OCI-LY7 (cell line): ENCODE measurements around the gene IKBKE. TPM values are rescaled to one million over a fixed set of nuclear protein-coding genes. Genes with fewer than 3 reads are reported as not detected.

Source experiments
- BruUV-seq: library from RNA; stranded (reverse); fragments of 400-500 nt; replicated peaks from 2 replicates; lab custom pipeline; 2021; lab: Mats Ljungman, UMichigan
- CTCF ChIA-PET: fragments of 300-600 bp; sonication (Branson Sonifier 250); formaldehyde crosslinking; loops from one replicate; lab custom pipeline; 2022; ENCODE audit warnings: antibody characterized with exemption; ENCODE audit not compliant: unreplicated experiment; lab: Charles Lee
- POLR2A ChIA-PET: fragments of 300-600 bp; sonication (Branson Sonifier 250); formaldehyde crosslinking; loops from one replicate; lab custom pipeline; 2022; ENCODE audit warnings: antibody characterized with exemption; lab: Charles Lee
- DNase-seq: peaks from one replicate; pipeline ENCODE4 v3.0.0-alpha.2; 2015; ENCODE audit warnings: low spot score
- H2AFZ ChIP-seq: fragments of 200-600 bp; sonication (generic), shearing (Covaris generic); 2 replicates; pipeline ENCODE4 v1.6.1; 2014; ENCODE audit warnings: mild to moderate bottlenecking, antibody characterized with exemption, low read length, moderate library complexity
- H3K27ac ChIP-seq: fragments of 200-600 bp; sonication (generic); 2 replicates; pipeline ENCODE4 v1.5.1; 2014; ENCODE audit warnings: mixed run types, low read depth, mild to moderate bottlenecking, moderate library complexity, low read length, inconsistent platforms; ENCODE audit not compliant: poor library complexity, severe bottlenecking
- H3K36me3 ChIP-seq: fragments of 200-600 bp; sonication (generic); 2 replicates; pipeline ENCODE4 v1.6.1; 2014; ENCODE audit warnings: mild to moderate bottlenecking, antibody characterized with exemption, low read length, moderate library complexity, mixed read lengths; ENCODE audit not compliant: insufficient read depth
- H3K4me1 ChIP-seq: fragments of 200-600 bp; sonication (generic); 2 replicates; pipeline ENCODE4 v1.5.1; 2014; ENCODE audit warnings: mild to moderate bottlenecking, low read length; ENCODE audit not compliant: insufficient read depth, poor library complexity, severe bottlenecking
- H3K4me2 ChIP-seq: fragments of 200-600 bp; sonication (generic); 2 replicates; pipeline ENCODE4 v1.6.1; 2014; ENCODE audit warnings: mild to moderate bottlenecking, low read length
- H3K4me3 ChIP-seq: fragments of 200-600 bp; sonication (generic); 2 replicates; pipeline ENCODE4 v1.5.1; 2014; ENCODE audit warnings: mild to moderate bottlenecking, low read depth, low read length; ENCODE audit not compliant: poor library complexity, severe bottlenecking
- H3K79me2 ChIP-seq: fragments of 200-600 bp; sonication (generic); 2 replicates; pipeline ENCODE4 v1.6.1; 2016; ENCODE audit warnings: low read depth, mild to moderate bottlenecking, low read length, moderate library complexity, mixed read lengths; ENCODE audit not compliant: insufficient read depth
- H3K9me2 ChIP-seq: fragments of 200-600 bp; sonication (generic); 2 replicates; pipeline ENCODE4 v1.6.1; 2016; ENCODE audit warnings: mild to moderate bottlenecking, low read length, mixed read lengths; ENCODE audit not compliant: insufficient read depth
- H3K9me3 ChIP-seq: fragments of 200-600 bp; sonication (generic); 2 replicates; pipeline ENCODE4 v1.6.1; 2014; ENCODE audit warnings: mild to moderate bottlenecking, mixed run types, low read length, mixed read lengths
- H4K20me1 ChIP-seq: fragments of 200-600 bp; sonication (generic); 2 replicates; pipeline ENCODE4 v1.6.1; 2014; ENCODE audit warnings: mild to moderate bottlenecking, antibody characterized with exemption, low read length, moderate library complexity, mixed read lengths; ENCODE audit not compliant: insufficient read depth
- CTCF ChIP-seq: fragments of 200-600 bp; sonication (generic); conservative IDR thresholded peaks from 2 replicates; pipeline ENCODE4 v1.5.1; 2014; ENCODE audit warnings: mild to moderate bottlenecking, antibody characterized with exemption, low read length, moderate library complexity, mixed read lengths
- EZH2phosphoT487 ChIP-seq: fragments of 200-600 bp; sonication (generic); IDR thresholded peaks from 2 replicates; pipeline ENCODE4 v1.6.1; 2018; ENCODE audit warnings: low read depth, borderline replicate concordance, mild to moderate bottlenecking, mixed run types, antibody characterized with exemption, low read length, moderate library complexity, mixed read lengths
- intact Hi-C: fragments of 100-400 bp; cut with micrococcal nuclease; formaldehyde crosslinking; loops from one replicate; pipeline ENCODE4 v1.10.0; 2022; ENCODE audit not compliant: unreplicated experiment
- total RNA-seq, 2 experiments: library from RNA; depleted of rRNA in 1 of 2; stranded (reverse); fragments of >200 nt in 1 of 2; shearing (Covaris generic) in 1 of 2; gene quantifications; 2 replicates each; pipeline ENCODE4 v1.2.3, GENCODE V29; 2014 to 2022

Gene IKBKE
- total RNA-seq, 2 experiments from 2014 or later: 23.9 to 38.5 TPM

GRCh38 chr1:206501881-206502280 lies 31.6 kb downstream of the IKBKE start:
- H3K4me3 ChIP-seq: no peak overlapping the region
- H3K36me3 ChIP-seq: peaks cover 13% of the 10 kb centered on the region; the same call in 1 of the 2 replicates
- POLR2A ChIA-PET: no interaction called here
- TF ChIP-seq EZH2phosphoT487: no peak
- no peak for TF ChIP-seq CTCF
- CTCF ChIA-PET: no interaction called here
- H3K4me1 ChIP-seq: peaks cover 10% of the 10 kb centered on the region
- H3K9me2 ChIP-seq: no peaks in the 10 kb centered on the region
- DNase-seq: no peak
- no peak overlapping the region for H3K4me2 ChIP-seq
- intact Hi-C loops: no loop called here
- BruUV-seq: no TSS peak
- no peaks in the 10 kb centered on the region for H3K79me2 ChIP-seq
- H4K20me1 ChIP-seq: no peaks in the 10 kb centered on the region
- no peaks in the 10 kb centered on the region for H3K9me3 ChIP-seq
- H3K27ac ChIP-seq: no peak overlapping the region
- H2AFZ ChIP-seq: no peak overlapping the region

- Histone ChIP-seq H3K27ac (no peak overlapping the region), H3K9me2 (no peaks in the 10 kb centered on the region), H3K79me2 (no peaks in the 10 kb centered on the region), H3K4me2 (no peak overlapping the region), H3K36me3 (peaks cover 13% of the 10 kb centered on the region; the same call in 1 of the 2 replicates), H3K4me1 (peaks cover 5% of the 10 kb centered on the region), H2AFZ (no peak overlapping the region), H3K9me3 (no peaks in the 10 kb centered on the region), H4K20me1 (no peaks in the 10 kb centered on the region), H3K4me3 (no peak overlapping the region)
- no peak for DNase-seq
- ChIA-PET CTCF (no interaction called here), POLR2A (no interaction called here)
- intact Hi-C loops: no loop called here
- BruUV-seq: no TSS peak
- TF ChIP-seq CTCF (no peak), EZH2phosphoT487 (no peak)
Measured at GRCh38 chr1:206502403-206502802, 32.1 kb downstream of the IKBKE start.

- no peak overlapping the region for H3K27ac ChIP-seq
- TF ChIP-seq CTCF: no peak
- no peak for TF ChIP-seq EZH2phosphoT487
- intact Hi-C loops: no loop called here
- CTCF ChIA-PET: no interaction called here
- H3K4me1 ChIP-seq: peaks cover 1% of the 10 kb centered on the region
- no peaks in the 10 kb centered on the region for H3K9me2 ChIP-seq
- no peaks in the 10 kb centered on the region for H3K9me3 ChIP-seq
- peaks cover 9% of the 10 kb centered on the region; the same call in 1 of the 2 replicates for H3K36me3 ChIP-seq
- POLR2A ChIA-PET: interaction anchor here (1.1 kb wide), 1 partner anchor 378 kb away, joined by 3 read pairs; no protein-coding TSS in a partner anchor
- H3K79me2 ChIP-seq: no peaks in the 10 kb centered on the region
- no peak overlapping the region for H3K4me2 ChIP-seq
- H2AFZ ChIP-seq: no peak overlapping the region
- DNase-seq: no peak
- no TSS peak for BruUV-seq
- no peaks in the 10 kb centered on the region for H4K20me1 ChIP-seq
- no peak overlapping the region for H3K4me3 ChIP-seq
Measured at GRCh38 chr1:206502812-206503211, 32.5 kb downstream of the IKBKE start.
